ENCODE data around the gene PNPO. TPM values are rescaled to one million over a fixed set of nuclear protein-coding genes. Genes with fewer than 3 reads are reported as not detected.

Gene PNPO
- total and polyA plus RNA-seq, 2 of the 13 experiments (the other 11 are each of a cell fraction or from before 2014, with no cell fraction given), result 47.9 to 63.3 TPM

- 91% methylated on average over 3 of the region's 3 CpGs for WGBS (ENCODE audit: low lambda C conversion rate)
- CTCF ChIA-PET (ENCODE audit: low intra/inter-chr PET ratio, low total read pairs), result no interaction called here
- FAIRE-seq (no peak), DNase-seq (ENCODE audit: low spot score) (no peak), ATAC-seq (no peak)
- H3K4me1 ChIP-seq (ENCODE audit: insufficient read depth, low read length), result peaks cover 41% of the 10 kb centered on the region
- no peaks in the 10 kb centered on the region for H3K9me3 ChIP-seq (ENCODE audit: low read length)
- no TSS peak for BruUV-seq (replicated peaks)
- H3K27ac ChIP-seq (ENCODE audit: extremely low read length, insufficient read depth, low read length), result no peak overlapping the region
- H4K20me1 ChIP-seq (ENCODE audit: insufficient read depth, low read length), result no peaks in the 10 kb centered on the region
- no peak overlapping the region for H3K9ac ChIP-seq (ENCODE audit: insufficient read depth, low read depth, low read length)
- H3K36me3 ChIP-seq (replicated peaks in 1 of 2; ENCODE audit: control insufficient read depth in 1 of 2, insufficient read depth in 2 of 2, low read length in 2 of 2), result no peaks in the 10 kb centered on the region; a peak in 1 of 5 replicates
- no peaks in the 10 kb centered on the region for H3K79me2 ChIP-seq (ENCODE audit: insufficient read depth, low read length)
- in situ Hi-C loops (cut with HindIII; ENCODE audit: extremely low pct_ligation_motif_present, low pct_unique_long_range_greater_than_20kb), result no loop called here
- TF ChIP-seq ZBTB37 (CRISPR knock-in tag; IDR thresholded peaks at IDR 0.05) (no peak), ZNF180 (CRISPR knock-in tag; IDR thresholded peaks at IDR 0.05; ENCODE audit: borderline replicate concordance, low read depth) (no peak), TEAD3 (CRISPR knock-in tag; optimal IDR thresholded peaks at IDR 0.05; ENCODE audit: borderline replicate concordance) (no peak), ZFP62 (CRISPR knock-in tag; IDR thresholded peaks at IDR 0.05) (no peak), PRMT3 (CRISPR knock-in tag; IDR thresholded peaks at IDR 0.05; ENCODE audit: borderline replicate concordance, low read depth) (no peak)
- POLR2A ChIA-PET, result interaction anchor here (3.9 kb wide), 1 partner anchor 11 kb away, joined by 37 read pairs; the partner anchor contains the start of gene SP2
- no peak overlapping the region for H2AFZ ChIP-seq (ENCODE audit: low read length)
- intact Hi-C loops (cut with micrococcal nuclease; ENCODE audit: unreplicated experiment), result no loop called here
- no peak overlapping the region for H3K4me2 ChIP-seq (ENCODE audit: low read depth, low read length)
- H3K27me3 ChIP-seq (ENCODE audit: control insufficient read depth in 1 of 2, insufficient read depth in 2 of 2, low read length in 2 of 2), result no peaks in the 10 kb centered on the region
- no peak overlapping the region for H3K4me3 ChIP-seq (replicated peaks in 1 of 3; ENCODE audit: insufficient read depth in 1 of 3, low read depth in 2 of 3, low read length in 3 of 3)
These were observed 34.9 kb upstream of the PNPO start for GRCh38 chr17:47906443-47906842.

- Histone ChIP-seq H2AFZ (ENCODE audit: low read length) (no peak overlapping the region), H3K4me2 (ENCODE audit: low read depth, low read length) (peak overlapping the region; percentile 38; the same call in 1 of the 2 replicates), H3K36me3 (replicated peaks in 1 of 2; ENCODE audit: control insufficient read depth in 1 of 2, insufficient read depth in 2 of 2, low read length in 2 of 2) (no peaks in the 10 kb centered on the region), H3K9me3 (ENCODE audit: low read length) (no peaks in the 10 kb centered on the region), H3K9ac (ENCODE audit: insufficient read depth, low read depth, low read length) (no peak overlapping the region), H3K27ac (ENCODE audit: extremely low read length, insufficient read depth, low read length) (no peak overlapping the region), H3K79me2 (ENCODE audit: insufficient read depth, low read length) (no peaks in the 10 kb centered on the region), H3K4me1 (ENCODE audit: insufficient read depth, low read length) (peaks cover 33% of the 10 kb centered on the region), H4K20me1 (ENCODE audit: insufficient read depth, low read length) (no peaks in the 10 kb centered on the region), H3K4me3 (replicated peaks in 1 of 3; ENCODE audit: insufficient read depth in 1 of 3, low read depth in 2 of 3, low read length in 3 of 3) (no peak overlapping the region), H3K27me3 (ENCODE audit: control insufficient read depth in 1 of 2, insufficient read depth in 2 of 2, low read length in 2 of 2) (no peaks in the 10 kb centered on the region)
- POLR2A ChIA-PET, result interaction anchor here (1.1 to 1.8 kb wide), 3 partner anchors 13 to 76 kb away, joined by 3 to 16 read pairs (median 5); partner anchors contain the start of genes LRRC46, MRPL10, PNPO and SP2
- TF ChIP-seq FOXO4 (CRISPR knock-in tag; conservative IDR thresholded peaks at IDR 0.05) (no peak), CEBPB (IDR thresholded peaks at IDR 0.05; ENCODE audit: borderline replicate concordance, low read depth, low read length) (peak; percentile 30; the same call in 1 of the 2 replicates), TIGD3 (CRISPR knock-in tag; IDR thresholded peaks at IDR 0.05; ENCODE audit: borderline replicate concordance) (no peak), HOXA5 (CRISPR knock-in tag; IDR thresholded peaks at IDR 0.05) (no peak), NONO (IDR thresholded peaks at IDR 0.05) (no peak), NONO (CRISPR knock-in tag; conservative IDR thresholded peaks at IDR 0.05) (no peak)
- FAIRE-seq (no peak), DNase-seq (ENCODE audit: low spot score) (no peak), ATAC-seq (peak; percentile 58)
- no TSS peak for BruUV-seq (replicated peaks)
- in situ Hi-C loops (cut with HindIII; ENCODE audit: extremely low pct_ligation_motif_present, low pct_unique_long_range_greater_than_20kb), result no loop called here
- CTCF ChIA-PET (ENCODE audit: low intra/inter-chr PET ratio, low total read pairs), result no interaction called here
- intact Hi-C loops (cut with micrococcal nuclease; ENCODE audit: unreplicated experiment), result no loop called here
- WGBS (ENCODE audit: low lambda C conversion rate), result 76% methylated on average over 8 of the region's 8 CpGs
These were observed 33.3 kb upstream of the PNPO start for GRCh38 chr17:47907932-47908562.
